H9 (cell line): Measurements from ENCODE around the gene TRPM2. TPM values are rescaled to one million over a fixed set of nuclear protein-coding genes. Genes with fewer than 3 reads are reported as not detected.

ENCODE experiments used
- DNase-seq: peaks from one replicate; pipeline ENCODE4 v3.0.0-alpha.2; 2017
- H2AFZ ChIP-seq: one replicate; pipeline ENCODE4 v1.6.1; 2013; ENCODE audit warnings: mild to moderate bottlenecking, low read length, control low read depth, moderate library complexity
- H2AK5ac ChIP-seq: 2 replicates; pipeline ENCODE4 v1.6.1; 2013; ENCODE audit warnings: low read length, control low read depth, mixed read lengths; ENCODE audit not compliant: insufficient read length
- H2BK120ac ChIP-seq: one replicate; pipeline ENCODE4 v1.6.1; 2013; ENCODE audit warnings: low read depth, mild to moderate bottlenecking, low read length, control low read depth, inconsistent platforms; ENCODE audit not compliant: poor library complexity, severe bottlenecking
- H2BK12ac ChIP-seq: 2 replicates; pipeline ENCODE4 v1.6.1; 2013; ENCODE audit warnings: low read length, control low read depth, mixed read lengths, low read depth; ENCODE audit not compliant: insufficient read length
- H2BK15ac ChIP-seq: 2 replicates; pipeline ENCODE4 v1.6.1; 2013; ENCODE audit warnings: low read depth, low read length, control low read depth
- H2BK20ac ChIP-seq: one replicate; pipeline ENCODE4 v1.6.1; 2013; ENCODE audit warnings: low read depth, mild to moderate bottlenecking, low read length, control low read depth, inconsistent platforms; ENCODE audit not compliant: poor library complexity, severe bottlenecking
- H2BK5ac ChIP-seq: 2 replicates; pipeline ENCODE4 v1.6.1; 2013; ENCODE audit warnings: low read length, control low read depth, mixed read lengths; ENCODE audit not compliant: insufficient read length
- H3K14ac ChIP-seq: 2 replicates; pipeline ENCODE4 v1.6.1; 2013; ENCODE audit warnings: low read length, control low read depth; ENCODE audit not compliant: insufficient read depth
- H3K18ac ChIP-seq: 2 replicates; pipeline ENCODE4 v1.6.1; 2013; ENCODE audit warnings: low read depth, mild to moderate bottlenecking, mixed read lengths, low read length, control low read depth; ENCODE audit not compliant: insufficient read length
- H3K23ac ChIP-seq: 2 replicates; pipeline ENCODE4 v1.6.1; 2013; ENCODE audit warnings: low read length, control low read depth, mixed read lengths, low read depth; ENCODE audit not compliant: insufficient read length
- H3K23me2 ChIP-seq: 2 replicates; pipeline ENCODE4 v1.6.1; 2013; ENCODE audit warnings: low read depth, mild to moderate bottlenecking, mixed read lengths, low read length, control low read depth; ENCODE audit not compliant: insufficient read length, poor library complexity, severe bottlenecking
- H3K27ac ChIP-seq: 2 replicates; pipeline ENCODE4 v1.5.1; 2013; ENCODE audit warnings: low read length, control low read depth, mixed read lengths, low read depth; ENCODE audit not compliant: insufficient read length
- H3K27me3 ChIP-seq: 2 replicates; pipeline ENCODE4 v1.6.1; 2013; ENCODE audit warnings: low read length, control low read depth, inconsistent platforms; ENCODE audit not compliant: insufficient read depth
- H3K4ac ChIP-seq: 2 replicates; pipeline ENCODE4 v1.6.1; 2013; ENCODE audit warnings: low read depth, mild to moderate bottlenecking, control low read depth, inconsistent platforms, low read length, moderate library complexity
- H3K4me1 ChIP-seq: 2 replicates; pipeline ENCODE4 v1.6.1; 2013; ENCODE audit warnings: low read length, control low read depth, inconsistent platforms; ENCODE audit not compliant: insufficient read depth
- H3K4me2 ChIP-seq: 2 replicates; pipeline ENCODE4 v1.6.1; 2013; ENCODE audit warnings: low read length, control low read depth, mixed read lengths; ENCODE audit not compliant: insufficient read length, insufficient read depth
- H3K56ac ChIP-seq: 2 replicates; pipeline ENCODE4 v1.6.1; 2013; ENCODE audit warnings: low read depth, mild to moderate bottlenecking, mixed read lengths, low read length, control low read depth; ENCODE audit not compliant: insufficient read length
- H3K79me1 ChIP-seq: 2 replicates; pipeline ENCODE4 v1.6.1; 2013; ENCODE audit warnings: low read depth, mild to moderate bottlenecking, moderate library complexity, low read length, control low read depth, inconsistent platforms; ENCODE audit not compliant: insufficient read depth, poor library complexity, severe bottlenecking
- H3K79me2 ChIP-seq: 2 replicates; pipeline ENCODE4 v1.6.1; 2013; ENCODE audit warnings: low read length, control low read depth, inconsistent platforms; ENCODE audit not compliant: insufficient read depth
- H3K9ac ChIP-seq: 2 replicates; pipeline ENCODE4 v1.6.1; 2013; ENCODE audit warnings: low read length, control low read depth, mixed read lengths; ENCODE audit not compliant: insufficient read length; ENCODE audit errors: extremely low read depth
- H3K9me3 ChIP-seq: one replicate; pipeline ENCODE4 v1.6.1; 2013; ENCODE audit warnings: low read depth, low read length, inconsistent platforms; ENCODE audit not compliant: control insufficient read depth
- H3T11ph ChIP-seq: one replicate; pipeline ENCODE4 v1.6.1; 2013; ENCODE audit warnings: mild to moderate bottlenecking, low read length, control low read depth, inconsistent platforms
- H4K20me1 ChIP-seq: one replicate; pipeline ENCODE4 v1.6.1; 2013; ENCODE audit not compliant: control insufficient read depth, insufficient read length, insufficient read depth
- H4K5ac ChIP-seq: 2 replicates; pipeline ENCODE4 v1.6.1; 2013; ENCODE audit warnings: low read depth, mild to moderate bottlenecking, mixed read lengths, low read length, control low read depth; ENCODE audit not compliant: insufficient read length
- H4K8ac ChIP-seq: replicated peaks from 2 replicates; pipeline ENCODE4 v1.6.1; 2013; ENCODE audit warnings: low read length, control low read depth, mixed read lengths, low read depth; ENCODE audit not compliant: insufficient read length
- H4K91ac ChIP-seq: 2 replicates; pipeline ENCODE4 v1.6.1; 2013; ENCODE audit warnings: low read depth, mild to moderate bottlenecking, moderate library complexity, mixed read lengths, low read length, control low read depth; ENCODE audit not compliant: insufficient read length
- H3K27ac Mint-ChIP-seq, 3 experiments: 2 replicates in 2 of 3; 3 replicates in 1 of 3; pipeline ENCODE4 v1.8.0; 2020 to 2021; ENCODE audit warnings: mixed read lengths in 3 of 3, mild to moderate bottlenecking in 1 of 3, moderate library complexity in 1 of 3
- H3K27me3 Mint-ChIP-seq: 2 replicates; pipeline ENCODE4 v1.8.0; 2021; ENCODE audit warnings: low read depth, mild to moderate bottlenecking, moderate library complexity, mixed read lengths
- H3K36me3 Mint-ChIP-seq, 3 experiments: 2 replicates in 2 of 3; 3 replicates in 1 of 3; pipeline ENCODE4 v1.8.0; 2020 to 2021; ENCODE audit warnings: low read depth in 3 of 3, mixed read lengths in 3 of 3; ENCODE audit not compliant: insufficient read depth in 1 of 3
- H3K4me1 Mint-ChIP-seq, 2 experiments: 2 replicates each; pipeline ENCODE4 v1.8.0; 2020; ENCODE audit warnings: mixed read lengths in 2 of 2
- H3K4me3 Mint-ChIP-seq, 2 experiments: 2 replicates in 1 of 2; 3 replicates in 1 of 2; pipeline ENCODE4 v1.8.0; 2020 to 2021; ENCODE audit warnings: mild to moderate bottlenecking in 2 of 2, mixed read lengths in 2 of 2, moderate library complexity in 1 of 2
- H3K9me3 Mint-ChIP-seq, 2 experiments: 2 replicates in 1 of 2; 3 replicates in 1 of 2; pipeline ENCODE4 v1.8.0; 2020; ENCODE audit warnings: mild to moderate bottlenecking in 2 of 2, mixed read lengths in 2 of 2, moderate library complexity in 1 of 2
- WGBS: extraction: QIAGEN DNeasy Blood & Tissue Kit; methylation state at CpG from one replicate; pipeline ENCODE4 v1.1.7; 2013; ENCODE audit warnings: missing lambda C conversion rate, low lambda C conversion rate, mixed read lengths; ENCODE audit not compliant: insufficient read length; ENCODE audit errors: extremely low coverage; 5-methylcytosine and 5-hydroxymethylcytosine counted together
- total RNA-seq: library from RNA; stranded (reverse); gene quantifications from 2 replicates; pipeline ENCODE4 v1.2.1, GENCODE V29; 2021
- TF ChIP-seq, protein P1 (sequence below): fragments of 200-600 bp; sonication (generic); conservative IDR thresholded peaks from 3 replicates; pipeline ENCODE4 v1.8.0; 2021; ENCODE audit warnings: antibody characterized with exemption, mild to moderate bottlenecking

Gene TRPM2
- total RNA-seq, 1 experiment from 2014 or later, result 0.68 TPM

DNA sequence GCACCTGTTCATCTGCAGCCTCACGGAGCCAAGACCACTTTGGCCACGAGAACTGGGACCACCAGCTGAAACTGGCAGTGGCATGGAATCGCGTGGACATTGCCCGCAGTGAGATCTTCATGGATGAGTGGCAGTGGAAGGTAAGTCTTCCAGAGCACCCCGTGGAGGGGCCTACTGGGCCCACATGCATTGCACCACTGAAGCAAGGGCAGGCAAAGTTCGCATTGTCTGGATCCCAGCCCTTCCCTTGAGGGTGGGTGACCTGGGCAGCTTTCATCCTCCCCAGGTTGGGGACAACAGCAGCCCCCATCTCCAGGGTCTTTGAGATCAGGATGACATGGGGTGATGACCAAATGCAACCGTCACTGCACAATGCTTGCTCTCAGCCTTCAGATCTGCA, 37.5 kb downstream of the TRPM2 start:
- no peak overlapping the region for H3K14ac ChIP-seq
- Mint-ChIP-seq H3K9me3 (peaks cover 20 to 35% of the 10 kb centered on the region in 2 experiments), H3K4me1 (no peaks in the 10 kb centered on the region; a peak in 1 of 4 replicates), H3K27me3 (peaks cover 10% of the 10 kb centered on the region), H3K4me3 (no peak overlapping the region), H3K36me3 (peaks cover 0 to 2% (median 0%) of the 10 kb centered on the region in 3 experiments; a peak in 2 of 7 replicates), H3K27ac (no peak overlapping the region)
- no peak overlapping the region for H4K8ac ChIP-seq
- H3K27ac ChIP-seq, result no peak overlapping the region
- H2AFZ ChIP-seq, result no peak overlapping the region
- no CpG with 5 or more reads among the region's 8 CpGs for WGBS
- H4K5ac ChIP-seq, result no peak overlapping the region
- H3K23me2 ChIP-seq, result no peaks in the 10 kb centered on the region
- H4K20me1 ChIP-seq, result no peaks in the 10 kb centered on the region
- H3K23ac ChIP-seq, result no peak overlapping the region
- no peak overlapping the region for H3K56ac ChIP-seq
- H3K79me1 ChIP-seq, result no peaks in the 10 kb centered on the region
- no peak for DNase-seq
- no peak overlapping the region for H3K4me2 ChIP-seq
- no peak overlapping the region for H3T11ph ChIP-seq
- H3K27me3 ChIP-seq, result no peaks in the 10 kb centered on the region
- no peaks in the 10 kb centered on the region for H3K4me1 ChIP-seq
- no peaks in the 10 kb centered on the region for H3K9me3 ChIP-seq
- H2AK5ac ChIP-seq, result no peak overlapping the region
- H3K79me2 ChIP-seq, result no peaks in the 10 kb centered on the region
- H3K18ac ChIP-seq, result no peak overlapping the region
- H2BK12ac ChIP-seq, result no peak overlapping the region
- H2BK5ac ChIP-seq, result no peak overlapping the region
- H2BK120ac ChIP-seq, result no peak overlapping the region
- no peak overlapping the region for H4K91ac ChIP-seq
- H2BK15ac ChIP-seq, result no peak overlapping the region
- H3K4ac ChIP-seq, result no peak overlapping the region
- TF ChIP-seq, protein P1, sequence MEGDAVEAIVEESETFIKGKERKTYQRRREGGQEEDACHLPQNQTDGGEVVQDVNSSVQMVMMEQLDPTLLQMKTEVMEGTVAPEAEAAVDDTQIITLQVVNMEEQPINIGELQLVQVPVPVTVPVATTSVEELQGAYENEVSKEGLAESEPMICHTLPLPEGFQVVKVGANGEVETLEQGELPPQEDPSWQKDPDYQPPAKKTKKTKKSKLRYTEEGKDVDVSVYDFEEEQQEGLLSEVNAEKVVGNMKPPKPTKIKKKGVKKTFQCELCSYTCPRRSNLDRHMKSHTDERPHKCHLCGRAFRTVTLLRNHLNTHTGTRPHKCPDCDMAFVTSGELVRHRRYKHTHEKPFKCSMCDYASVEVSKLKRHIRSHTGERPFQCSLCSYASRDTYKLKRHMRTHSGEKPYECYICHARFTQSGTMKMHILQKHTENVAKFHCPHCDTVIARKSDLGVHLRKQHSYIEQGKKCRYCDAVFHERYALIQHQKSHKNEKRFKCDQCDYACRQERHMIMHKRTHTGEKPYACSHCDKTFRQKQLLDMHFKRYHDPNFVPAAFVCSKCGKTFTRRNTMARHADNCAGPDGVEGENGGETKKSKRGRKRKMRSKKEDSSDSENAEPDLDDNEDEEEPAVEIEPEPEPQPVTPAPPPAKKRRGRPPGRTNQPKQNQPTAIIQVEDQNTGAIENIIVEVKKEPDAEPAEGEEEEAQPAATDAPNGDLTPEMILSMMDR, result no peak
- H3K9ac ChIP-seq, result no peak overlapping the region
- H2BK20ac ChIP-seq, result no peak overlapping the region
